Mucosa of gallbladder (tissue), 1 donor: ENCODE data around the gene TMEM59L. TPM values are rescaled to one million over a fixed set of nuclear protein-coding genes. Genes with fewer than 3 reads are reported as not detected.

ENCODE experiments used
- DNase-seq: peaks from one replicate; pipeline ENCODE4 v3.0.0-alpha.2; 2020; ENCODE audit warnings: low spot score
- total RNA-seq: library from RNA; stranded (reverse); gene quantifications from one replicate; pipeline ENCODE4 v1.2.1, GENCODE V29; 2021
- donor health status: DM: no; HTN: no; CAD: no.

TMEM59L gene
- total RNA-seq, 1 donor from 2014 or later, result 10.9 TPM

- peak; percentile 25 for DNase-seq
These were observed 45.1 kb downstream of the TMEM59L start for GRCh38 chr19:18657590-18658365.

- DNase-seq, result no peak
These were observed 45.7 kb downstream of the TMEM59L start for GRCh38 chr19:18658366-18658855.

GRCh38 chr19:18659281-18660050, 46.8 kb downstream of the TMEM59L start:
- peak; percentile 40 for DNase-seq

GRCh38 chr19:18660051-18660910, 47.6 kb downstream of the TMEM59L start:
- DNase-seq, result no peak

GRCh38 chr19:18660939-18661670, 48.4 kb downstream of the TMEM59L start:
- DNase-seq, result no peak

- no peak for DNase-seq
These were observed 50.5 kb downstream of the TMEM59L start for GRCh38 chr19:18662972-18663732.

GRCh38 chr19:18663940-18664530, 51.4 kb downstream of the TMEM59L start:
- DNase-seq, result no peak

GRCh38 chr19:18665771-18666202, 53.1 kb downstream of the TMEM59L start:
- DNase-seq, result no peak

- DNase-seq, result no peak
These were observed 53.6 kb downstream of the TMEM59L start for GRCh38 chr19:18666317-18666716.

GRCh38 chr19:18666784-18667183, 54.1 kb downstream of the TMEM59L start:
- DNase-seq, result no peak

- no peak for DNase-seq
These were observed 55.0 kb downstream of the TMEM59L start for GRCh38 chr19:18667531-18668251.

GRCh38 chr19:18668252-18668631, 55.6 kb downstream of the TMEM59L start:
- no peak for DNase-seq

- DNase-seq, result no peak
These were observed 56.3 kb downstream of the TMEM59L start for GRCh38 chr19:18668744-18669523.

- DNase-seq, result no peak
These were observed 56.8 kb downstream of the TMEM59L start for GRCh38 chr19:18669524-18669817.

- DNase-seq, result no peak
These were observed 57.2 kb downstream of the TMEM59L start for GRCh38 chr19:18669883-18670282.

- no peak for DNase-seq
These were observed 57.6 kb downstream of the TMEM59L start for GRCh38 chr19:18670312-18670711.
